H1 (cell line): ENCODE data around the gene SLC22A23. TPM values are rescaled to one million over a fixed set of nuclear protein-coding genes. Genes with fewer than 3 reads are reported as not detected.

Experiments
- CTCF ChIA-PET: fragments of 300-600 bp; sonication (Branson Sonifier 250); formaldehyde crosslinking; loops from one replicate; lab custom pipeline; 2021; ENCODE audit not compliant: partially characterized antibody; lab: Charles Lee
- POLR2A ChIA-PET: fragments of 300-600 bp; sonication (Branson Sonifier 250); formaldehyde crosslinking; loops from one replicate; lab custom pipeline; 2021; ENCODE audit warnings: inconsistent platforms; ENCODE audit not compliant: partially characterized antibody; lab: Charles Lee
- DNase-seq, 2 experiments: peaks; one replicate each; pipeline versions ENCODE4 v3.0.0 to v3.0.0-alpha.2; 2010 to 2022; ENCODE audit warnings: low spot score in 2 of 2, low read depth in 1 of 2, mixed read lengths in 1 of 2
- FAIRE-seq: peaks from 2 replicates; lab custom pipeline; 2011; peaks lifted over from hg19 to GRCh38; lab: Jason Lieb, UNC
- H2AFZ ChIP-seq: 2 replicates; pipeline ENCODE4 v1.8.1; 2012; ENCODE audit warnings: low read length, inconsistent platforms
- H2AK5ac ChIP-seq: 2 replicates; pipeline ENCODE4 v1.6.1; 2013; ENCODE audit warnings: low read depth, low read length
- H2BK120ac ChIP-seq: replicated peaks from 2 replicates; pipeline ENCODE3; 2013; ENCODE audit warnings: low read depth, low read length, inconsistent platforms
- H2BK12ac ChIP-seq: 2 replicates; pipeline ENCODE4 v1.6.1; 2013; ENCODE audit warnings: low read depth, low read length
- H2BK15ac ChIP-seq: 2 replicates; pipeline ENCODE4 v1.6.1; 2013; ENCODE audit warnings: low read length
- H2BK20ac ChIP-seq: 2 replicates; pipeline ENCODE4 v1.6.1; 2013; ENCODE audit warnings: low read length
- H2BK5ac ChIP-seq: 2 replicates; pipeline ENCODE4 v1.6.1; 2013; ENCODE audit warnings: low read depth, low read length
- H3K14ac ChIP-seq: 2 replicates; pipeline ENCODE4 v1.6.1; 2013; ENCODE audit warnings: inconsistent platforms; ENCODE audit not compliant: insufficient read length
- H3K18ac ChIP-seq: 2 replicates; pipeline ENCODE4 v1.6.1; 2013; ENCODE audit warnings: low read length; ENCODE audit errors: extremely low read depth
- H3K23ac ChIP-seq: 2 replicates; pipeline ENCODE4 v1.6.1; 2013; ENCODE audit warnings: inconsistent platforms; ENCODE audit not compliant: insufficient read length
- H3K23me2 ChIP-seq: 2 replicates; pipeline ENCODE4 v1.6.1; 2013; ENCODE audit warnings: low read depth, low read length
- H3K27ac ChIP-seq: 2 replicates; pipeline ENCODE4 v1.6.1; 2011; ENCODE audit warnings: low read depth, low read length, inconsistent platforms
- H3K27me3 ChIP-seq, 4 experiments: replicated peaks in 1 of 4; 1 replicate in 1 of 4; 2 replicates in 3 of 4; pipeline versions ENCODE4 v1.6.1 to v1.8.1; 2011 to 2013; ENCODE audit warnings: low read length in 3 of 4, mild to moderate bottlenecking in 3 of 4, inconsistent platforms in 2 of 4, mixed read lengths in 2 of 4, moderate library complexity in 1 of 4; ENCODE audit not compliant: control insufficient read depth in 3 of 4, insufficient read depth in 3 of 4; ENCODE audit errors: extremely low read depth in 1 of 4
- H3K36me3 ChIP-seq, 4 experiments: 2 replicates each; pipeline versions ENCODE4 v1.6.1 to v1.8.1; 2011 to 2013; ENCODE audit warnings: mild to moderate bottlenecking in 4 of 4, low read length in 3 of 4, moderate library complexity in 2 of 4, control low read depth in 1 of 4, inconsistent platforms in 1 of 4; ENCODE audit not compliant: insufficient read depth in 4 of 4, control insufficient read depth in 2 of 4
- H3K4ac ChIP-seq: replicated peaks from 2 replicates; pipeline ENCODE3; 2013; ENCODE audit warnings: low read length, low read depth, mixed read lengths, inconsistent platforms; ENCODE audit not compliant: insufficient read length
- H3K4me1 ChIP-seq, 4 experiments: replicated peaks in 1 of 4; 1 replicate in 1 of 4; 2 replicates in 3 of 4; pipeline versions ENCODE4 v1.6.1 to v1.8.1; 2011 to 2013; ENCODE audit warnings: low read length in 3 of 4, inconsistent platforms in 2 of 4, mixed read lengths in 1 of 4; ENCODE audit not compliant: insufficient read depth in 4 of 4, control insufficient read depth in 3 of 4
- H3K4me2 ChIP-seq, 2 experiments: 2 replicates each; pipeline versions ENCODE4 v1.6.1 to v1.8.1; 2011 to 2013; ENCODE audit warnings: low read depth in 2 of 2, low read length in 2 of 2, control low read depth in 1 of 2, inconsistent platforms in 1 of 2, mild to moderate bottlenecking in 1 of 2; ENCODE audit not compliant: insufficient read depth in 1 of 2
- H3K4me3 ChIP-seq, 4 experiments: fragments of 200-600, 300-600 bp in 1 of 4; sonication (generic), shearing (Covaris generic), sonication (Bioruptor Twin) in 1 of 4; 2 replicates each; pipeline versions ENCODE4 v1.5.1 to v1.8.1; 2011 to 2016; ENCODE audit warnings: low read length in 4 of 4, low read depth in 3 of 4, control low read depth in 2 of 4, inconsistent platforms in 2 of 4, mild to moderate bottlenecking in 2 of 4, mixed read lengths in 1 of 4, moderate library complexity in 1 of 4; ENCODE audit not compliant: insufficient read depth in 2 of 4; ENCODE audit errors: extremely low read depth in 1 of 4
- H3K56ac ChIP-seq: replicated peaks from 2 replicates; pipeline ENCODE3; 2013; ENCODE audit warnings: low read depth, mild to moderate bottlenecking, mixed read lengths, low read length, inconsistent platforms; ENCODE audit not compliant: insufficient read length
- H3K79me1 ChIP-seq: 2 replicates; pipeline ENCODE4 v1.6.1; 2013; ENCODE audit warnings: low read depth, low read length, control low read depth
- H3K79me2 ChIP-seq, 2 experiments: 2 replicates each; pipeline versions ENCODE4 v1.6.1 to v1.8.1; 2012 to 2013; ENCODE audit warnings: low read length in 2 of 2, mild to moderate bottlenecking in 2 of 2, inconsistent platforms in 1 of 2; ENCODE audit not compliant: insufficient read depth in 2 of 2, control insufficient read depth in 1 of 2
- H3K9ac ChIP-seq, 4 experiments: replicated peaks in 1 of 4; 1 replicate in 1 of 4; 2 replicates in 3 of 4; pipeline versions ENCODE4 v1.6.1 to v1.8.1; 2011 to 2013; ENCODE audit warnings: low read depth in 3 of 4, low read length in 3 of 4, control low read depth in 2 of 4, mild to moderate bottlenecking in 2 of 4, moderate library complexity in 2 of 4, inconsistent platforms in 1 of 4; ENCODE audit errors: extremely low read depth in 1 of 4
- H3K9me3 ChIP-seq, 2 experiments: 2 replicates each; pipeline versions ENCODE4 v1.6.1 to v1.8.1; 2012 to 2013; ENCODE audit warnings: mild to moderate bottlenecking in 2 of 2, moderate library complexity in 2 of 2, control low read depth in 1 of 2, inconsistent platforms in 1 of 2, low read depth in 1 of 2, low read length in 1 of 2, mixed read lengths in 1 of 2; ENCODE audit not compliant: insufficient read depth in 2 of 2
- H4K20me1 ChIP-seq, 2 experiments: replicated peaks in 1 of 2; 2 replicates each; pipeline versions ENCODE3 to v1.8.1; 2011 to 2013; ENCODE audit warnings: inconsistent platforms in 2 of 2, low read length in 2 of 2, mild to moderate bottlenecking in 1 of 2; ENCODE audit not compliant: insufficient read depth in 2 of 2, control insufficient read depth in 1 of 2
- H4K5ac ChIP-seq: 2 replicates; pipeline ENCODE4 v1.6.1; 2013; ENCODE audit warnings: low read length, low read depth, mixed read lengths, inconsistent platforms; ENCODE audit not compliant: insufficient read length
- H4K8ac ChIP-seq: 2 replicates; pipeline ENCODE4 v1.8.0; 2013; ENCODE audit warnings: mild to moderate bottlenecking, moderate library complexity, low read length, inconsistent platforms; ENCODE audit not compliant: insufficient read depth; ENCODE audit errors: extremely low read depth
- H4K91ac ChIP-seq: replicated peaks from 2 replicates; pipeline ENCODE3; 2013; ENCODE audit warnings: low read length, mixed read lengths, inconsistent platforms; ENCODE audit not compliant: insufficient read length
- CBX5 ChIP-seq: fragments of 300-800, 300-1000 bp; sonication (generic); IDR thresholded peaks from 2 replicates; pipeline ENCODE4 v1.7.1; 2016; ENCODE audit warnings: antibody characterized with exemption, low read length, low read depth
- CEBPB ChIP-seq: IDR thresholded peaks from 2 replicates; pipeline ENCODE4 v1.6.1; 2012; ENCODE audit warnings: low read depth, low read length
- E2F6 ChIP-seq: IDR thresholded peaks from 2 replicates; pipeline ENCODE4 v1.6.1; 2012; ENCODE audit warnings: inconsistent platforms
- KDM4A ChIP-seq: IDR thresholded peaks from one replicate; pipeline ENCODE4 v1.7.1; 2012; ENCODE audit warnings: low read depth, mild to moderate bottlenecking, moderate library complexity, low read length, inconsistent platforms; ENCODE audit not compliant: severe bottlenecking
- MAFK ChIP-seq: IDR thresholded peaks from 2 replicates; pipeline ENCODE4 v1.6.1; 2012; ENCODE audit warnings: low read depth, mild to moderate bottlenecking, improper control_type of control experiment, low read length
- NRF1 ChIP-seq: IDR thresholded peaks from 2 replicates; pipeline ENCODE4 v1.6.1; 2011; ENCODE audit warnings: mild to moderate bottlenecking, low read depth, low read length, improper control_type of control experiment
- PHF8 ChIP-seq: fragments of 200-600 bp; sonication (generic); conservative IDR thresholded peaks from 2 replicates; pipeline ENCODE4 v1.7.1; 2012; ENCODE audit warnings: low read depth, mild to moderate bottlenecking, inconsistent platforms, low read length, moderate library complexity
- POLR2AphosphoS5 ChIP-seq: IDR thresholded peaks from 2 replicates; pipeline ENCODE4 v1.6.1; 2011; ENCODE audit warnings: low read depth, low read length
- RAD21 ChIP-seq, 2 experiments: IDR thresholded peaks in 1 of 2; conservative IDR thresholded peaks in 1 of 2; 2 replicates each; pipeline ENCODE4 v1.6.1; 2011; ENCODE audit warnings: low read depth in 2 of 2, low read length in 2 of 2, improper control_type of control experiment in 1 of 2, inconsistent platforms in 1 of 2, mild to moderate bottlenecking in 1 of 2, moderate library complexity in 1 of 2
- SIRT6 ChIP-seq: IDR thresholded peaks from one replicate; pipeline ENCODE4 v1.7.1; 2012; ENCODE audit warnings: low read length, inconsistent platforms
- SP2 ChIP-seq: IDR thresholded peaks from 2 replicates; pipeline ENCODE4 v1.6.1; 2012; ENCODE audit warnings: mild to moderate bottlenecking, low read length, inconsistent platforms
- SRF ChIP-seq: IDR thresholded peaks from 2 replicates; pipeline ENCODE4 v1.6.1; 2011; ENCODE audit warnings: mild to moderate bottlenecking, low read depth, low read length, moderate library complexity
- TAF7 ChIP-seq: optimal IDR thresholded peaks from 2 replicates; pipeline ENCODE3; 2011; ENCODE audit warnings: low read depth, mild to moderate bottlenecking, inconsistent platforms, low read length, moderate library complexity, borderline replicate concordance
- ZNF274 ChIP-seq: IDR thresholded peaks from 2 replicates; pipeline ENCODE4 v1.7.0; 2012; ENCODE audit warnings: low read length, borderline replicate concordance; ENCODE audit errors: extremely low read depth
- WGBS, 2 experiments: shearing (Covaris generic) in 1 of 2; methylation state at CpG; one replicate each; pipeline versions ENCODE4 v1.1.6 to v1.1.7; 2013 to 2015; ENCODE audit warnings: low lambda C conversion rate in 2 of 2, mixed read lengths in 2 of 2, inconsistent platforms in 1 of 2, low coverage in 1 of 2, missing lambda C conversion rate in 1 of 2; ENCODE audit not compliant: insufficient replicate concordance in 2 of 2, insufficient coverage in 1 of 2, insufficient read length in 1 of 2; ENCODE audit errors: extremely low coverage in 1 of 2, missing lambda C conversion rate in 1 of 2; 5-methylcytosine and 5-hydroxymethylcytosine counted together
- polyA plus RNA-seq, 7 experiments: library from polyadenylated mRNA; depleted of rRNA in 3 of 7; stranded (reverse) in 5 of 7; unstranded in 2 of 7; fragments of >200 nt in 5 of 7; fragments of 200-250 nt in 2 of 7; gene quantifications; 1 replicate in 5 of 7; 2 replicates in 1 of 7; 4 replicates in 1 of 7; pipeline versions ENCODE4 v1.2.1 to v1.2.3, GENCODE V29; 2011 to 2013; ENCODE audit warnings: missing spikeins in 2 of 7, mixed read lengths in 2 of 7
- total RNA-seq: library from RNA; stranded (reverse); fragmentation: NEBNext Ultra II Directional; extraction: Animal tissue kit (Norgen Biotek cat#: 25700); gene quantifications from 2 replicates; pipeline ENCODE4 v1.2.1, GENCODE V29; 2021

The SLC22A23 gene
- total and polyA plus RNA-seq, 2 of the 8 experiments (the other 6 are each of a cell fraction or from before 2014, with no cell fraction given), result 9.9 to 38.4 TPM

- H3K4ac ChIP-seq, result no peak overlapping the region
- 92% methylated on average over 9 of the region's 9 CpGs; no CpG with 5 or more reads in 1 of the 2 experiments for WGBS, 2 experiments
- no peak for TF ChIP-seq SIRT6
- TF ChIP-seq SRF, result no peak
- TF ChIP-seq KDM4A, result no peak
- TF ChIP-seq SP2, result no peak
- TF ChIP-seq CEBPB, result no peak
- no peak for TF ChIP-seq RAD21 (IDR thresholded peaks at IDR 0.05 in 1 of 2, conservative IDR thresholded peaks at IDR 0.05 in 1 of 2; ENCODE audit: low read depth in 2 of 2, low read length in 2 of 2)
- no peak for TF ChIP-seq NRF1
- TF ChIP-seq POLR2AphosphoS5, result no peak
- no peak for TF ChIP-seq PHF8
- TF ChIP-seq ZNF274, result no peak
- no peak for TF ChIP-seq CBX5
- no peak for TF ChIP-seq MAFK
- no peak for TF ChIP-seq TAF7
- no peak for TF ChIP-seq E2F6
These were observed 68.1 kb downstream of the SLC22A23 start for GRCh38 chr6:3388786-3389185.

More at GRCh38 chr6:3388786-3389185, 68.1 kb downstream of the SLC22A23 start:
- Histone ChIP-seq H3K23me2 (no peaks in the 10 kb centered on the region), H4K91ac (no peak overlapping the region), H3K18ac (no peak overlapping the region), H3K4me1 (peaks cover 0 to 8% (median 2%) of the 10 kb centered on the region in 4 experiments; a peak in 2 of 7 replicates), H2AFZ (no peak overlapping the region), H3K4me2 (no peak overlapping the region), H4K8ac (no peak overlapping the region), H2BK20ac (no peak overlapping the region), H3K79me1 (peaks cover 3% of the 10 kb centered on the region; the same call in 1 of the 2 replicates), H3K4me3 (no peak overlapping the region), H3K27me3 (no peaks in the 10 kb centered on the region), H3K9ac (no peak overlapping the region), H4K5ac (no peak overlapping the region), H3K14ac (no peak overlapping the region), H3K56ac (no peak overlapping the region), H3K27ac (no peak overlapping the region), H2BK120ac (no peak overlapping the region), H4K20me1 (peaks cover 0 to 3% of the 10 kb centered on the region in 2 experiments), H2BK5ac (no peak overlapping the region), H2BK12ac (no peak overlapping the region), H2AK5ac (no peak overlapping the region), H3K79me2 (peaks cover 0 to 19% of the 10 kb centered on the region in 2 experiments; a peak in 3 of 4 replicates), H3K9me3 (no peaks in the 10 kb centered on the region), H3K23ac (no peak overlapping the region), H2BK15ac (no peak overlapping the region), H3K36me3 (no peaks in the 10 kb centered on the region)
- no peak for FAIRE-seq
- ChIA-PET CTCF (interaction anchor here (0.6 kb wide), 1 partner anchor 585 kb away, joined by 3 read pairs; no protein-coding TSS in a partner anchor), POLR2A (no interaction called here)
- no peak for DNase-seq
